ENCODE measurements around the gene ZDHHC14. TPM values are rescaled to one million over a fixed set of nuclear protein-coding genes. Genes with fewer than 3 reads are reported as not detected.

ZDHHC14 gene
- total RNA-seq, 2 donors from 2014 or later = 53.3 to 66.2 TPM

DNA sequence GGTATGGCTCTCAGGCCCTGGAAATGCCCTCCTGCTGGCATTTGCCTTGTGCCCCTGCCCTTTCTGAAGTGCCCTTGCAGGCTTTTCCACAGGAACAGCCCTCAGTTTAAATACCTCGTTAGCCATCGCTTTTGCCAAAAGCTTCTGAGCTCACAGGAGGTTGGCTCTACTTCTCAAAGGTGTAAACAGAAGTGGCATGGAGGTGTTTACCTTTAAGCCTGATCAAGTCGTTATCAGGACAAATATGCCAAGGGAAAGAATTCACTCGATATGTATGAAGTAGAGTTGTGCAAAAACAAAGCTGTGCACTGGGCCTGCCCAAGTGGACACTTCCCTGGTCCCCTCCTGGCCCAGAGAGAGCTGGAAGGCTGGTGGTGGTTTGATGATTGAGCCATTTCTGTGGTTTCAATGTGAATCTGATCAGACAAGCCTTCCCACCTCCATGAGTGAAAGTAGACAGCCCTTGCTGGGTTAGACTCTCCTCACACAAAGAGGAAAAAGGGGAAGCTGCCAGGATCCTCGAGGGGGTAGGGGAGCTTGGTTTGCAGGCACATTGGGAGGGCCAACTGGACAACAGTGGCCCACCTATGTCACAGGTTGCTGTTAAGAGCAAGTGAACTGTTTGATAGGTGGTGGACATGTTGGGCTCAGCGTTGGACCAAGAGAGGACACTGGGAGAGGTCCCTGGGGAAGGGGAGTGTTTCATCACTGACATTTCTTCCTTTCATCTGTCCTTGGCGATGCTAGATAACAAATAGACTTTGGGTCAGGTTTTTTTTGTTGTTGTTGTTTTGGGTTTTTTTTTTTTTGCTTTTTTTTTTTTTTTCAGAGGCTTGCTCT is 98.7 kb downstream of the ZDHHC14 start:
- Histone ChIP-seq H3K27me3 (replicated peaks; ENCODE audit: insufficient read depth) (no peaks in the 10 kb centered on the region), H3K36me3 (no peaks in the 10 kb centered on the region), H3K4me1 (replicated peaks) (no peaks in the 10 kb centered on the region), H3K4me3 (no peak overlapping the region), H3K27ac (peak overlapping the region; percentile 4 to 24), H3K9me3 (no peaks in the 10 kb centered on the region)
- intact Hi-C loops (cut with DNase I) = no loop called here
- WGBS = 66% methylated on average over 7 of the region's 7 CpGs
- peak; percentile 15 for TF ChIP-seq POLR2AphosphoS5 (IDR thresholded peaks at IDR 0.05)
- TF ChIP-seq CTCF (IDR thresholded peaks at IDR 0.05) = no peak
- DNase-seq (ENCODE audit: low spot score) = no peak

DNA sequence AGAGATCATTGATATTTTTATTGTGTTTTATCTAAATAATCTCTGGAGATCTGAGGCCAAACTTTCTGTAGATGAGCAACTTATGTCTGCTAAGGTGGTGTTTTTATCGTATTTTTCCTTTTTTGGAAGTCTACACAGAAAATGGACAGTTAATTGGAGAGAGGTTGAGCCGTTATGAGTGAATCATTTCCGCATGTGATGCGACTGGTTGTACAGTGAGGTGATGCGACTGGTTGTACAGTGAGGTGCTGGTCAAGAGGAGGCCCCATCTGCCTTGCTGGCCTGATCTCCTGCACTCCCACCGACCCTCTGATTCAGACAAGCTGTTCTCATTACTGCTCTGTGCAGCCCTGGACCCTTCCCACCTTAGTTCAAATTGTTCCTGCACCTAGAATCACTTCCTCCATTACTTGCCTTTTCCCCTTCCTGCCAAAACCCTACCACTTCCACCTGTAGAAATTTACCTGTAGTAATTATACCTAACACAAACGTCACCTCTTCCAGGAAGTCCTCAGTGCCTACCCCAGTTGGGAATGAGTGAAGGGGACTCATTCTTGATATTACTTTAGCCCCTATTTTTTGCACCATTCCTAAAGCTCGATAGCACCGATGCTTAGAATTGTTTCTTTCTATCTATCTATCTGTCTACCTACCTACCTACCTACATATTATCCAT is 100.3 kb downstream of the ZDHHC14 start:
- no peak overlapping the region for H3K27ac ChIP-seq
- WGBS = 79% methylated on average over 9 of the region's 9 CpGs
- no peak overlapping the region for H3K4me3 ChIP-seq
- TF ChIP-seq POLR2A (IDR thresholded peaks at IDR 0.05) (no peak), POLR2AphosphoS5 (IDR thresholded peaks at IDR 0.05) (no peak), CTCF (IDR thresholded peaks at IDR 0.05) (no peak)
- H3K4me1 ChIP-seq (replicated peaks) = no peaks in the 10 kb centered on the region
- no peak for DNase-seq (ENCODE audit: low spot score)
- H3K9me3 ChIP-seq = no peaks in the 10 kb centered on the region
- intact Hi-C loops (cut with DNase I) = no loop called here
- no peaks in the 10 kb centered on the region for H3K27me3 ChIP-seq (replicated peaks; ENCODE audit: insufficient read depth)
- H3K36me3 ChIP-seq = no peaks in the 10 kb centered on the region

DNA sequence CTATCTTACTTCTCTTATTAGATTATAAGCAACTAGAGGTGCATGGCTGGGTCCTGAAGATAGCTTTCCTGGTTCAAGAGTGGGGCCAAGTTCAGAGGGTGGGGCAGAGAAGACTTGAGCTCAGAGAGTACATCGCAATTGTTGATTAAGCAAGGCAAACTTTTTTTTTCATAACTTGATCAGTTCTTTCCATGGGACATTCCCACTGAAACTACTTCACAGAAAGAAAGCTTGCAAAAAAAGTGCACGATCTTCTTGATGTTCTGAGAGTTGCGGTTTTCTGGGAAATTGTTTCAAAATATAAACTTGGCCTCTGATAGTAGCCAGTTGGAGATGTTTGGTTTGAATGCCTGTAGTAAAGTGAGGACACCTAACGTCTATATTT is 100.9 kb downstream of the ZDHHC14 start:
- Histone ChIP-seq H3K4me1 (replicated peaks) (no peaks in the 10 kb centered on the region), H3K27ac (no peak overlapping the region), H3K27me3 (replicated peaks; ENCODE audit: insufficient read depth) (no peaks in the 10 kb centered on the region), H3K36me3 (no peaks in the 10 kb centered on the region), H3K4me3 (no peak overlapping the region), H3K9me3 (no peaks in the 10 kb centered on the region)
- no peak for DNase-seq (ENCODE audit: low spot score)
- TF ChIP-seq POLR2AphosphoS5 (IDR thresholded peaks at IDR 0.05) = no peak
- no peak for TF ChIP-seq POLR2A (IDR thresholded peaks at IDR 0.05)
- TF ChIP-seq CTCF (IDR thresholded peaks at IDR 0.05) = no peak
- 80% methylated on average over 4 of the region's 4 CpGs for WGBS
- intact Hi-C loops (cut with DNase I) = no loop called here

DNA sequence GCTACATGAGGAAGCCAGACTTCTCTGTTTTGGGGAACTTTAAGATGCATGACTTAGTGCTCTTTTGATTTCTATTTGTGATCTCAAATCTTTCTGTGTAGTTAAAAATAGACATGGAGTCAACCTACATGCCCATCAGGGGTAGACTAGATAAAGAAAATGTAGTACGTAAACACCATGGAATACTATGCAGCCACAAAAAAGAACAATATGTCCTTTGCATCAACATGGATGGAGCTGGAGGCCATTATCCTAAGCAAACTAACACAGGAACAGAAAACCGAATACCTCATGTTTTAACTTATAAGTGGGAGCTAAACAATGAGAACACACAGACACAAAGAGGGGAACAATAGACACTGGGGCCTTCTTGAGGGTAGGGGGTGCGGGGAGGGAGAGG is 102.8 kb downstream of the ZDHHC14 start:
- Histone ChIP-seq H3K4me3 (no peak overlapping the region), H3K9me3 (no peaks in the 10 kb centered on the region), H3K4me1 (replicated peaks) (no peaks in the 10 kb centered on the region), H3K36me3 (no peaks in the 10 kb centered on the region), H3K27ac (no peak overlapping the region), H3K27me3 (replicated peaks; ENCODE audit: insufficient read depth) (no peaks in the 10 kb centered on the region)
- intact Hi-C loops (cut with DNase I) = no loop called here
- DNase-seq (ENCODE audit: low spot score) = no peak
- WGBS = 88% methylated on average over 3 of the region's 3 CpGs
- no peak for TF ChIP-seq CTCF (IDR thresholded peaks at IDR 0.05)

GRCh38 chr6:157484181-157484580 is 103.2 kb downstream of the ZDHHC14 start:
- Histone ChIP-seq H3K27me3 (replicated peaks; ENCODE audit: insufficient read depth) (no peaks in the 10 kb centered on the region), H3K36me3 (no peaks in the 10 kb centered on the region), H3K4me1 (replicated peaks) (no peaks in the 10 kb centered on the region), H3K9me3 (no peaks in the 10 kb centered on the region), H3K4me3 (no peak overlapping the region), H3K27ac (no peak overlapping the region)
- 93% methylated on average over 10 of the region's 10 CpGs for WGBS
- intact Hi-C loops (cut with DNase I) = no loop called here
- no peak for DNase-seq (ENCODE audit: low spot score)
- TF ChIP-seq POLR2A (IDR thresholded peaks at IDR 0.05) (no peak), POLR2AphosphoS5 (IDR thresholded peaks at IDR 0.05) (no peak), CTCF (IDR thresholded peaks at IDR 0.05) (no peak)

Measured in prostate gland (tissue), 2 donors.